ENCODE data around the gene MYL5.

DNA sequence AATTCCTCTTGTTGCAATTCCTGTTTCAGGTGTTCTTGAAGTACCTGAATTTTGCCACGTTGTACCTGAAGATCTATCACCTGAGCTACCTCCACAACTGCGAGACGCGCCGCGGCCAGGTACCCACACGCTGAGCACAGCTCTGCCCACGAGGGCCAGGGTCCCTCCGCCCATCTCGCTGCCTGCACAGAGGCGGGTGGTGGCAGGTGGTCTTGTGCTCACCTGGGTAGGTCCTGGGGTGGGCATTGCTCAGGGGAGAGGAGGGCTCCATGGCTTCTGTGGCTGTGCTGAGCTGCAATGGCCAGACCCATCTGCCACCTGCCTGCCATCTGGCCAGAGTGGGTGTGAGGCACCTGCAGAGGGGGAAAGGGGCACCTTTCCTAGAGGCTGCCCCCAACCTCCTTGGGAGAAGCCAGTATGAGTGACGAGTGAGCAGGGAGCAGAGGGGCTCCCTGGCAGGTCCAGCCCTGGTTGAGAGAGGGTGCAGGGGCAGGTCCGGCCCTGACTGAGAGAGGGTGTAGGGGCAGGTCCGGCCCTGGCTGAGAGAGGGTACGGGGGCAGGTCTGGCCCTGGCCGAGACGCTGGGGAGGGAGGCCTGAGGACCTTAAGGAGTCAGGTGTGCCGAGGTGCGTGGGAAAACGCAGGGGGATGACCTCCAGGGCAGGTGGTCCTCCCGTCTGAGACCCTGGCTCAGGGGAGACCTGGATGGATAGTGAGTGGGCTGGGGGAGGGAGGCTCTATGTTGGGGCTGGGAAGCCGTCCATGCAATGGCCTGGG, 38.3 kb upstream of the MYL5 start:
- TF ChIP-seq GATA3 (IDR thresholded peaks at IDR 0.05; ENCODE audit: low read depth, low read length) (no peak), GATA2 (IDR thresholded peaks at IDR 0.05; ENCODE audit: low read depth, low read length) (no peak)
